ENCODE measurements around the gene JARID2. TPM values are rescaled to one million over a fixed set of nuclear protein-coding genes. Genes with fewer than 3 reads are reported as not detected.

The JARID2 gene
- total and polyA plus RNA-seq, 2 of the 8 experiments (the other 6 are each of a cell fraction or from before 2014, with no cell fraction given) = 60.1 to 239 TPM

- TF ChIP-seq, protein P1, sequence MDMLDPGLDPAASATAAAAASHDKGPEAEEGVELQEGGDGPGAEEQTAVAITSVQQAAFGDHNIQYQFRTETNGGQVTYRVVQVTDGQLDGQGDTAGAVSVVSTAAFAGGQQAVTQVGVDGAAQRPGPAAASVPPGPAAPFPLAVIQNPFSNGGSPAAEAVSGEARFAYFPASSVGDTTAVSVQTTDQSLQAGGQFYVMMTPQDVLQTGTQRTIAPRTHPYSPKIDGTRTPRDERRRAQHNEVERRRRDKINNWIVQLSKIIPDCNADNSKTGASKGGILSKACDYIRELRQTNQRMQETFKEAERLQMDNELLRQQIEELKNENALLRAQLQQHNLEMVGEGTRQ (IDR thresholded peaks at IDR 0.05; ENCODE audit: low read length) = no peak
- no peak for TF ChIP-seq EZH2 (IDR thresholded peaks at IDR 0.05; ENCODE audit: low read depth, low read length, severe bottlenecking)
- TF ChIP-seq ZNF274 (IDR thresholded peaks at IDR 0.05; ENCODE audit: borderline replicate concordance, extremely low read depth, low read length) = no peak
- TF ChIP-seq BCL11A (IDR thresholded peaks at IDR 0.05; ENCODE audit: low read depth in 2 of 2, low read length in 2 of 2) = no peak
- no peak for TF ChIP-seq RXRA (IDR thresholded peaks at IDR 0.05; ENCODE audit: insufficient read depth, low read depth, low read length)
- peak; percentile 47 for TF ChIP-seq ASH2L (IDR thresholded peaks at IDR 0.05; ENCODE audit: low read length)
- TF ChIP-seq POLR2A (IDR thresholded peaks at IDR 0.05; ENCODE audit: control extremely low read depth in 1 of 2, low read depth in 2 of 2, low read length in 2 of 2) = peak; percentile 65 to 68
- TF ChIP-seq TAF7 (optimal IDR thresholded peaks at IDR 0.05; ENCODE audit: borderline replicate concordance, low read depth, low read length) = peak; percentile 0
- TF ChIP-seq BRCA1 (IDR thresholded peaks at IDR 0.05; ENCODE audit: low read depth, low read length) = no peak
- TF ChIP-seq TEAD4 (IDR thresholded peaks at IDR 0.05; ENCODE audit: low read depth, low read length) = peak; percentile 16; the same call in 1 of the 2 replicates
- TF ChIP-seq POU5F1 (IDR thresholded peaks at IDR 0.05; ENCODE audit: low read depth, low read length) = no peak
- TF ChIP-seq, protein P2, sequence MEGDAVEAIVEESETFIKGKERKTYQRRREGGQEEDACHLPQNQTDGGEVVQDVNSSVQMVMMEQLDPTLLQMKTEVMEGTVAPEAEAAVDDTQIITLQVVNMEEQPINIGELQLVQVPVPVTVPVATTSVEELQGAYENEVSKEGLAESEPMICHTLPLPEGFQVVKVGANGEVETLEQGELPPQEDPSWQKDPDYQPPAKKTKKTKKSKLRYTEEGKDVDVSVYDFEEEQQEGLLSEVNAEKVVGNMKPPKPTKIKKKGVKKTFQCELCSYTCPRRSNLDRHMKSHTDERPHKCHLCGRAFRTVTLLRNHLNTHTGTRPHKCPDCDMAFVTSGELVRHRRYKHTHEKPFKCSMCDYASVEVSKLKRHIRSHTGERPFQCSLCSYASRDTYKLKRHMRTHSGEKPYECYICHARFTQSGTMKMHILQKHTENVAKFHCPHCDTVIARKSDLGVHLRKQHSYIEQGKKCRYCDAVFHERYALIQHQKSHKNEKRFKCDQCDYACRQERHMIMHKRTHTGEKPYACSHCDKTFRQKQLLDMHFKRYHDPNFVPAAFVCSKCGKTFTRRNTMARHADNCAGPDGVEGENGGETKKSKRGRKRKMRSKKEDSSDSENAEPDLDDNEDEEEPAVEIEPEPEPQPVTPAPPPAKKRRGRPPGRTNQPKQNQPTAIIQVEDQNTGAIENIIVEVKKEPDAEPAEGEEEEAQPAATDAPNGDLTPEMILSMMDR (IDR thresholded peaks at IDR 0.05; ENCODE audit: control extremely low read depth in 1 of 3, insufficient read depth in 1 of 3, low read depth in 1 of 3, low read length in 3 of 3) = 0 out of 4 replicates have a peak, but pooled peaks of 1 of the 3 experiments have one; percentile 1
- peak; percentile 88 for TF ChIP-seq CREB1 (IDR thresholded peaks at IDR 0.05)
- no peak for TF ChIP-seq NANOG (IDR thresholded peaks at IDR 0.05; ENCODE audit: insufficient read depth, low read depth, low read length, poor library complexity, severe bottlenecking)
- TF ChIP-seq HDAC2 (IDR thresholded peaks at IDR 0.05; ENCODE audit: borderline replicate concordance in 1 of 2, low read depth in 2 of 2, low read length in 2 of 2) = no peak
- TF ChIP-seq NRF1 (IDR thresholded peaks at IDR 0.05; ENCODE audit: low read depth, low read length) = no peak
- TF ChIP-seq JUN (IDR thresholded peaks at IDR 0.05; ENCODE audit: low read depth, low read length) = no peak
- TF ChIP-seq BACH1 (IDR thresholded peaks at IDR 0.05; ENCODE audit: low read length) = no peak
- no peak for TF ChIP-seq SRF (IDR thresholded peaks at IDR 0.05; ENCODE audit: low read depth, low read length)
- no peak for TF ChIP-seq CTBP2 (IDR thresholded peaks at IDR 0.05; ENCODE audit: borderline replicate concordance, insufficient read depth, insufficient read length, low read length)
Observed at GRCh38 chr6:15245361-15246216, at the start of gene JARID2 (continued).
